ENCODE results near the gene MAPKAP1.

The MAPKAP1 gene

DNA sequence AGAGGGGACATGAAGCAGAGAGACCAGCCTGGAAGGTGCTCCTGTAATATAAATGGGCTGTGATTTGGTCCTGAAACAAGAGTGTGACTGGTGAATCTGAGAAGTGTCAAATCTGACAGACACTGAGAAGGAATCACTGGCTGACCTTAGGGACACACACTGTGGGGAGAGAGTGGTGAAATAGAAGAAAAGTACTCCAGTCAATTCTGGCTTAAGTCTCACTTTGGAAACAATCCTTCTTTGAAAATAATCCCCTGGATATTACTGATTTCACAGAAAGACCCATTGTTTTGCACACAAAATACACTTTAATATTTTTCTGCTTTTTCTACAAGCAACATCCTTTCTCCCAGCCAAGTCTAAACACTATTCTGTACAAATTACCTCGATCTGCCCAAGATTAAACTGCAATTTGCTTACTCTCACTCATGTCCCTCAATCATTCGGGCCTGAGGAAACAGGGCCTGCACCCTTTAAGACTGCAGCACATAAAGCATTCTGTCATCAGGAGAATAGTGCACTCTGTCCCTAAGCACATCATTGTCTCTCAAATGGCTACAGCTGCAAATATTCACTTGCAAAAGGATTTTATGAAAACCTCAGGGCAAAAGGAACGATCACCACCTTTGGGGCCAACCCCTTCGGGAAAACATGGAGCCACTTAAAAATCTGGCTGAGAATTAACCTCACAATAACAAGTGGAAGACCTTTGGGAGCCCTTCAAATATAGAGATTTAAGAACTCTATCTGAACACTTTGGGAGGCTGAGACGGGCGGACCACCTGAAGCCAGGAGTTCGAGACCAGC lies 68.6 kb downstream of the MAPKAP1 start:
- 92% methylated on average over 7 of the region's 7 CpGs for WGBS
- no peaks in the 10 kb centered on the region for H3K36me3 ChIP-seq (ENCODE audit: insufficient read depth, low read length)
- no peaks in the 10 kb centered on the region for H3K9me3 ChIP-seq (ENCODE audit: insufficient read depth, low read depth, low read length)

DNA sequence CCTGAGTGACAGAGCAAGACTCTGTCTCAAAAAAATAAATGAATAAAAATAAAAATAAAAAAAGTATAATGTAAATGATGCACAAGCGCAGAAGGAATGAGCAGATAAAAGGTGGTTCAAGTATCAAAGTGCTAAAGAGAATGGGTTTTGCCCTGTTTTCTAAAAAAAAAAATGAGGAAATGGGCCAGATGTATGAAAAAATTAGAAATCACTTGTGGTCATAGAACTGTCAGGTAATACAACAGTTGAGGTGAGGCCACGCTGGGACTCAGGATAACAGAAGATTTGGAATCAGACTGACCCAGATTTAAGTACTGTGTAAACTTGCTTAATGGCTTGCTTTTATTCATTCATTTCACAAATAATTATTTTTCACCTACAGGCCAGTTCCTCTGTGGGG lies 69.8 kb downstream of the MAPKAP1 start:
- 96% methylated on average over 2 of the region's 2 CpGs for WGBS
- Histone ChIP-seq H3K27me3 (ENCODE audit: insufficient read depth, low read length) (no peaks in the 10 kb centered on the region), H3K4me1 (ENCODE audit: insufficient read depth, low read length) (peaks cover 29% of the 10 kb centered on the region)

More for the DNA sequence above, 68.6 kb downstream of the MAPKAP1 start:
- no peak overlapping the region for H3K4me3 ChIP-seq (ENCODE audit: low read length)
- no peak overlapping the region for H3K9ac ChIP-seq (ENCODE audit: low read depth, low read length)
- no peak overlapping the region for H3K27ac ChIP-seq (ENCODE audit: low read depth, low read length)
- peaks cover 17% of the 10 kb centered on the region for H3K4me1 ChIP-seq (ENCODE audit: insufficient read depth, low read length)
- H3K27me3 ChIP-seq (ENCODE audit: insufficient read depth, low read length): no peaks in the 10 kb centered on the region

DNA sequence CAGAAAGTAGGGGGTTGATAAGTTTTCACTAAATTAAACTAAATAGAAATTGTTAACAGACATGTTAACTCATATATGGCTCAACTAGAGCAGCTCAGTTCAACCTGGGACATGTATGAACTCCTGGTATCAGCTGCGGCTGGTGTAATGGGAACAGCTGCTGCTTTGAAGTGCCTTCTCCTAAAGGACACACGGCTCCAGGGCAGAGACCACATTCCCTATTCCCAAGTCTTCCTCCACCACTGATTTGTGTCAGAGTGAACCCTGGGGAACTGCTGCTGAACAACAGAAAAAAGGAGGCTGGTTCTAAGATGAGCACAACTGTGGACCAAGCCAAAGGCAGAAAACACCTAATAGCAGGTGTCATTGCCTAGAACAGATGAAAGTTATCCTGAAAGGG lies 71.1 kb downstream of the MAPKAP1 start:
- Histone ChIP-seq H3K9ac (ENCODE audit: low read depth, low read length) (no peak overlapping the region), H3K4me3 (ENCODE audit: low read length) (no peak overlapping the region), H3K27me3 (ENCODE audit: insufficient read depth, low read length) (no peaks in the 10 kb centered on the region), H3K27ac (ENCODE audit: low read depth, low read length) (no peak overlapping the region), H3K4me1 (ENCODE audit: insufficient read depth, low read length) (peaks cover 30% of the 10 kb centered on the region), H3K36me3 (ENCODE audit: insufficient read depth, low read length) (no peaks in the 10 kb centered on the region), H3K9me3 (ENCODE audit: insufficient read depth, low read depth, low read length) (no peaks in the 10 kb centered on the region)
- 79% methylated on average over 2 of the region's 2 CpGs for WGBS

More for the DNA sequence above, 69.8 kb downstream of the MAPKAP1 start:
- no peak overlapping the region for H3K4me3 ChIP-seq (ENCODE audit: low read length)
- H3K36me3 ChIP-seq (ENCODE audit: insufficient read depth, low read length): no peaks in the 10 kb centered on the region
- H3K9ac ChIP-seq (ENCODE audit: low read depth, low read length): no peak overlapping the region
- no peak overlapping the region for H3K27ac ChIP-seq (ENCODE audit: low read depth, low read length)
- H3K9me3 ChIP-seq (ENCODE audit: insufficient read depth, low read depth, low read length): no peaks in the 10 kb centered on the region

DNA sequence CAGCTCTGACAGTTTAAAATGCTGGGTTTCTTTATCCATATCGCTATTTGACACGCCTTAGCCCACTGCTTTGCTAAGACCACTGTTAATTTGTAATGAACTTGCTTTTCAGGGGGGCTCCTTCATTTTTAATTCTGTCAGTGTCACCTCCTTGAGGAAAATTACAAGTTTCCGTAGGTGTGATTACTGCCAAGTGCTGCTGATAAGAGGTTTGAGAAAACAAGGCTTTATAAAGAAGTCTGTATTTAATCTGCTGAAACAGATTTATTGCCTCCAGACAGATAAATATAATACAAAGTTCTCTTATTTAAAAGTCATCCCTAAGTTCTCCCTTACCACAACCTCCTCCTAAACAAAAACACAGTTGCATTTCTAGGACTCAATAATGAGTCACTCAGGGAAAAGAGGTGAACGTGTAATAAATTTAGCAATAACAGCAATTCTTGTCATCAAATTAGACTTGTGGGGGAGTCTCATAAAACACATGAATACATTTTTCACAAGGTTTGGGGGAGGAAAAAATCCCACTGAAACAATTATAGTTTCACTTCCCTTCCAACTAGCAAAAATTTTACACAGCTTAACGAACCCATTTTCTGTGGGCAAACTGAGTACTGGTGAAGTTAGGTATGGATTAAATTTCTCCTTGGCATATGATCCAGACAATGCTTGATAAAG lies 72.8 kb downstream of the MAPKAP1 start:
- peaks cover 30% of the 10 kb centered on the region for H3K4me1 ChIP-seq (ENCODE audit: insufficient read depth, low read length)
- no peak overlapping the region for H3K9ac ChIP-seq (ENCODE audit: low read depth, low read length)
- no peaks in the 10 kb centered on the region for H3K36me3 ChIP-seq (ENCODE audit: insufficient read depth, low read length)
- 92% methylated on average over 4 of the region's 5 CpGs for WGBS
- no peaks in the 10 kb centered on the region for H3K27me3 ChIP-seq (ENCODE audit: insufficient read depth, low read length)
- H3K27ac ChIP-seq (ENCODE audit: low read depth, low read length): no peak overlapping the region
- no peaks in the 10 kb centered on the region for H3K9me3 ChIP-seq (ENCODE audit: insufficient read depth, low read depth, low read length)
- H3K4me3 ChIP-seq (ENCODE audit: low read length): no peak overlapping the region

DNA sequence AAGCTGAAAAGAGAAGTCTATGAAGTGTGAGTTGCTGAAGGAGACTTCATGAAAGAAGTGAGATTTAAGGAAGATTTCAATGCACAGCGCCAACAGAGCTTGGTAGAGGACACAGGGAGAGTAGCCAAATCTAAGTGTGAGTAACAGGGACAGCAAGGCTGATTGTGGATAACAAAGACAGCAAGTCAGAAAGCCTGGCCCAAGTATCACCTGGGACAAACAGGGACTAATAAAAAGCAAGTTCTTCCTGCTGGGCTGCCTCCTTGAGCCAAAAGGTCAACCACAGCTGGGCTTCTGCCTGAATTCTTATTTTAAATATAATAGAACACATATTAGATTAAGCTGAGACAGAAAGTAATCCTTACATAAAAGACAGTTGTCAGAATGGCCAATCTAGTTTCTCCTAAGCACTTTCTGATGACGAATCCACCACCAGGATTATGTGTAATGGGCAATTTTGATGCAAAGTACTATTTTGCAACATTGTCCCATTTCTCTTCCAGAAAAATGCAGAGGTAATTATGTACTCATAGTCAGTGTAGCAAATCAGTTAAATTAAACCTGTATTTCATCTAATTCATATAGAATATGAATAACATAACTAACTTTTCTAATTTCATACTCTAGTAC lies 73.8 kb downstream of the MAPKAP1 start:
- H3K27ac ChIP-seq (ENCODE audit: low read depth, low read length): no peak overlapping the region
- no peaks in the 10 kb centered on the region for H3K27me3 ChIP-seq (ENCODE audit: insufficient read depth, low read length)
- H3K9me3 ChIP-seq (ENCODE audit: insufficient read depth, low read depth, low read length): no peaks in the 10 kb centered on the region
- no peaks in the 10 kb centered on the region for H3K36me3 ChIP-seq (ENCODE audit: insufficient read depth, low read length)
- H3K4me3 ChIP-seq (ENCODE audit: low read length): no peak overlapping the region
- H3K9ac ChIP-seq (ENCODE audit: low read depth, low read length): no peak overlapping the region
- WGBS: 76% methylated on average over 2 of the region's 2 CpGs
- peaks cover 30% of the 10 kb centered on the region for H3K4me1 ChIP-seq (ENCODE audit: insufficient read depth, low read length)

DNA sequence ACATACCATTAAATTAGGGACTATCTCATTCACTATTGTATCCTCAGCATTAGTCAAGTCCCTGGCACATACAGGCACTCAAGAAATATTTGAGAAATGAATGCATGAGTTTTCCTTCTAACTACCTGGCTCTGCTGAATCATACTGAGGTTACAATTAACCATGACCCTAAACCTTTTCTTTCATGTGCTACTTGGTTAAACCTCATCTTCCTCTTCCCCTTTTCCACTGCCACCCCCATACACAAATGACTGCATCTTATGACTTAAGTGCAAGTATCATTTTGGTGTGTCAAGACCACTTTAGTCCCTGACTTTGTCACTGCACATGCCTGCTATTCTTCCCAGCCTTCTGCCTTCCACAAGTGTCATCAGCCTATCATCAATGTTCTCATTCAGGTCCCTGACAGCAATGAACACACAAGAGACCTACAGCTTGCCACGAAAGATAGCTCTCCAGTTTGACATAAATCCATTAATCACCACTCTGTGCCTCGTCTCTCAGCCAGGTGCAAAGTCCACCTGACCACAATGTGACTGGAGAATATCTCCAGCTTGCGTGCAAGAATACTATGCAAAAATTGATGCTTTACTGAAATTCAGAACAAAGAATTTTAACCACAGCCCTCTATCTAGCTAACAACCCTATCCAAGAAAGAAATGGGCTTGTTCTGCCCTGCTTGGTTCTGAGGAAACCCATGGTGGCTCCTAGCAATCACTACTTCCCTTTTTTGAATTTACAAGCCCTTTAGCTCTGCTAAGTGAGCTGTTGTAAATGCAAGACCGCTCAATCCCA lies 74.5 kb downstream of the MAPKAP1 start:
- H3K36me3 ChIP-seq (ENCODE audit: insufficient read depth, low read length): no peaks in the 10 kb centered on the region
- no peak overlapping the region for H3K27ac ChIP-seq (ENCODE audit: low read depth, low read length)
- no peaks in the 10 kb centered on the region for H3K9me3 ChIP-seq (ENCODE audit: insufficient read depth, low read depth, low read length)
- no peaks in the 10 kb centered on the region for H3K27me3 ChIP-seq (ENCODE audit: insufficient read depth, low read length)
- peaks cover 30% of the 10 kb centered on the region for H3K4me1 ChIP-seq (ENCODE audit: insufficient read depth, low read length)
- WGBS: 84% methylated on average over 4 of the region's 4 CpGs
- no peak overlapping the region for H3K9ac ChIP-seq (ENCODE audit: low read depth, low read length)
- H3K4me3 ChIP-seq (ENCODE audit: low read length): no peak overlapping the region

DNA sequence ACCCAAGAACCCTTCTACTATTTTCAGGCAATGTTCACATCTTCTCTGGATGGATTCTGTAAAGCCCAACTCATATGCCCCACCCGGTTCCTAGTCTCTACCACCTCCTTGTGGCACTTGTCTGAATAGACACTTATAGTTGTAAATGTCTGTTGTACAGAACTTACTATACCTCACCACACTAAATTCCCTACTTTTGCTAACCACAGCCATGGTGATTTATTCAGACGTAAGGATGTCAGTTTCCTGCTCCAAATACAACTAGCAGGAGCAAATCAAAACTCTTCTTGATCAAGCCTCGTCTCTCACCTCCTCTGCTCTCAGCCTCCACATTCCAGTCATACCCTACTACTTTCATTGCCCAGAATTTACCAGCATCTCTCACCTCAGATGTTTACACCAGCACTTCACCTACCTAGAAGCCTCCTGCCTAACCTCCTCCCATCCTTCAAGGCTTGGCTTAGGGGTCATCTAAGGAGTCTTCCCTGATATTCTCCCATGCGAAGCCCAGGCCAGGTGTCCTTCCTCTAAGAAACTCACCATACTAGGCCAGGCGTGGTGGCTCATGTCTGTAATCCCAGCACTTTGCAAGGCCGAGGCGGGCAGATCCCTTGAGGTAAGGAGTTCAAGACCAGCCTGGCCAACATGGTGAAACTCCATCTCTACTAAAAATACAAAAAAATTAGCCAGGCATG lies 75.5 kb downstream of the MAPKAP1 start:
- Histone ChIP-seq H3K27ac (ENCODE audit: low read depth, low read length) (no peak overlapping the region), H3K4me1 (ENCODE audit: insufficient read depth, low read length) (peaks cover 30% of the 10 kb centered on the region), H3K27me3 (ENCODE audit: insufficient read depth, low read length) (no peaks in the 10 kb centered on the region), H3K9me3 (ENCODE audit: insufficient read depth, low read depth, low read length) (no peaks in the 10 kb centered on the region), H3K4me3 (ENCODE audit: low read length) (no peak overlapping the region), H3K9ac (ENCODE audit: low read depth, low read length) (no peak overlapping the region), H3K36me3 (ENCODE audit: insufficient read depth, low read length) (no peaks in the 10 kb centered on the region)
- 91% methylated on average over 7 of the region's 7 CpGs for WGBS

DNA sequence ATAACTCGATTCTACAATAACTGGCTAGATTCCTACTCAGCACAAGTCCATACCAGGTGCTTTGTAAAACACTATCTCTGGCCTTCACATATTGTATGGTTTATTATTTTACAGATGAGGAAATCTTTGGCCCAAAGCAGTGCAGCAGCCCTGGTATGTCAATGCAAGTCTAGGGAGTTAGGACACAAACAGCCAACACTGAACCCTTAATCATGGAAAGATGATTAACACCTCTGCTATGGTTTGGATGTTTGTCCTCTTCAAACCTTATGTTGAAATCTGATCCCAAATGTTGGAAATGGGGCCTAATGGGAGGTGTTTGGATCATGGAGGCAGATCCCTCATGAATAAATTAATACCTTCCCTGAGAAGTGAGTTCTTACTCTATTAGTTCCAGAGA lies 76.6 kb downstream of the MAPKAP1 start:
- Histone ChIP-seq H3K27me3 (ENCODE audit: insufficient read depth, low read length) (no peaks in the 10 kb centered on the region), H3K27ac (ENCODE audit: low read depth, low read length) (no peak overlapping the region), H3K36me3 (ENCODE audit: insufficient read depth, low read length) (no peaks in the 10 kb centered on the region), H3K9me3 (ENCODE audit: insufficient read depth, low read depth, low read length) (no peaks in the 10 kb centered on the region), H3K4me1 (ENCODE audit: insufficient read depth, low read length) (peaks cover 21% of the 10 kb centered on the region), H3K9ac (ENCODE audit: low read depth, low read length) (no peak overlapping the region), H3K4me3 (ENCODE audit: low read length) (no peak overlapping the region)
- 95% methylated on average over 1 of the region's 1 CpG for WGBS

DNA sequence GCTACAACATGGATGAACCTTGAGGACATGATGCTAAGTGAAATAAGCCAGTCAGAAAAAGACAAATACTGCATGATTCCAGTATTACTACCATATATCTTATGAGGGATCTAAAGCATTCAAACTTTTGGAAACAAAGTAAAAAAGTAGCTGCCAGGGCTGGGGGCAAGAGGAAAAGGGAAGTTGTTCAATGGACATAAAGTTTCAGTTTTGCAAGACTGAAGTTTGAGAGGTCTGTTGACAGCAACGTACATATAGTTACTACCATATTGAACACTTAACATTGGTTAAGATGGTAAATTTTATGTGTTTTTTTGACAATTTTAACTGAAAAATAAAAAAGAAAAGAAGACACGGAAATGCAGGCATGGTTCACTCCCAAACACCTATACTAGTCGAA lies 77.6 kb downstream of the MAPKAP1 start:
- Histone ChIP-seq H3K36me3 (ENCODE audit: insufficient read depth, low read length) (no peaks in the 10 kb centered on the region), H3K9ac (ENCODE audit: low read depth, low read length) (no peak overlapping the region), H3K9me3 (ENCODE audit: insufficient read depth, low read depth, low read length) (no peaks in the 10 kb centered on the region), H3K4me1 (ENCODE audit: insufficient read depth, low read length) (peaks cover 17% of the 10 kb centered on the region), H3K27me3 (ENCODE audit: insufficient read depth, low read length) (no peaks in the 10 kb centered on the region), H3K4me3 (ENCODE audit: low read length) (no peak overlapping the region), H3K27ac (ENCODE audit: low read depth, low read length) (no peak overlapping the region)
- 82% methylated on average over 2 of the region's 3 CpGs for WGBS

DNA sequence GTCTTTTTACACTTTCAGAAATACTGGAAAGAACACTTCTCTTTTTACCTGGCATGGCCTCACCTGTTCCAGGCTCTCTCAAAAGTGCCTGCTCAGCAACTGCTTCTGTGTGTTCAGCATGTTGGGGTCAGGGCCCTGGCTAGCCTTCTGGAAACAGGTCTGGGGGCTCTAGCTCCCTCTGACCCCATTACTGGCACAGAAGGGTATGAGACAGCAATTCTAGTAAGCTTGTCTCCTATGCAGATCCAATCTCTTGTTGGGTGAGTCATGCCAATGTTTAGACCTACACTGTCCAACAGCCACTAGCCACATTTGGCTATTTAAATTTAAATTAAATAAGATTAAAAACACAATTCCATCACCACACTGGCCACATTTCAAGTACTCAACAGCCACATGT lies 80.8 kb downstream of the MAPKAP1 start:
- no peak overlapping the region for H3K4me3 ChIP-seq (ENCODE audit: low read length)
- H3K4me1 ChIP-seq (ENCODE audit: insufficient read depth, low read length): no peaks in the 10 kb centered on the region
- H3K27me3 ChIP-seq (ENCODE audit: insufficient read depth, low read length): no peaks in the 10 kb centered on the region
- H3K9ac ChIP-seq (ENCODE audit: low read depth, low read length): no peak overlapping the region
- peaks cover 3% of the 10 kb centered on the region; the same call in 1 of the 2 replicates for H3K9me3 ChIP-seq (ENCODE audit: insufficient read depth, low read depth, low read length)
- H3K36me3 ChIP-seq (ENCODE audit: insufficient read depth, low read length): no peaks in the 10 kb centered on the region
- H3K27ac ChIP-seq (ENCODE audit: low read depth, low read length): no peak overlapping the region
